Measurements from ENCODE around the gene PTPRCAP. TPM values are rescaled to one million over a fixed set of nuclear protein-coding genes. Genes with fewer than 3 reads are reported as not detected.

The PTPRCAP gene
- 0.29 and 1.3 TPM in 2 replicates for total RNA-seq

GRCh38 chr11:67437082-67437808 lies at the start of gene PTPRCAP:
Gene PTPRCAP, minus strand, starts transcription at chr11:67437682. Its CDS starts 63 bp downstream, at chr11:67437619.

GRCh38 chr11:67482827-67483798 lies 45.6 kb upstream of the PTPRCAP start, which contains the start of gene AIP:
Gene AIP, plus strand, starts transcription at chr11:67483026. Its CDS starts 133 bp downstream, at chr11:67483159.

GRCh38 chr11:67468759-67469507 lies 31.5 kb upstream of the PTPRCAP start, which contains the start of gene TMEM134:
Gene TMEM134, minus strand, starts transcription at chr11:67469251. Its CDS starts 59 bp downstream, at chr11:67469192.

GRCh38 chr11:67455054-67455453 lies 17.6 kb upstream of the PTPRCAP start, which contains the start of gene CABP4:
Gene CABP4, plus strand, starts transcription at chr11:67455354. Its CDS starts 70 bp downstream, at chr11:67455424.

GRCh38 chr11:67452141-67452952 lies 14.9 kb upstream of the PTPRCAP start, which contains the start of gene GPR152:
Gene GPR152, minus strand, starts transcription at chr11:67452729. Its CDS starts 5 bp downstream, at chr11:67452724.

GRCh38 chr11:67428052-67429001 lies 9.2 kb downstream of the PTPRCAP start, which contains the start of gene RPS6KB2:
Gene RPS6KB2, plus strand, starts transcription at chr11:67428494. Its CDS starts 52 bp downstream, at chr11:67428546.

GRCh38 chr11:67415501-67416304 lies 21.8 kb downstream of the PTPRCAP start, which contains the start of gene CARNS1:
Gene CARNS1, plus strand, starts transcription at chr11:67415678. Its CDS starts 522 bp downstream, at chr11:67416200.

GRCh38 chr11:67401495-67402191 lies 35.8 kb downstream of the PTPRCAP start, which contains the start of gene PPP1CA:
Gene PPP1CA, minus strand, starts transcription at chr11:67401858. Its CDS starts 76 bp downstream, at chr11:67401782.

GRCh38 chr11:67391304-67392182 lies 45.9 kb downstream of the PTPRCAP start, which contains the start of gene RAD9A:
Gene RAD9A, plus strand, starts transcription at chr11:67391986. Its CDS starts 59 bp downstream, at chr11:67392045.

Small RNA genes within 50 kb of the gene (small RNA-seq; reads per million reads assigned to genes)
- gene RNU6-1238P (ENCODE audit: low replicate concordance): not detected

Other genes starting within 250 kb of the PTPRCAP start
- gene GRK2, start 171.2 kb downstream of the PTPRCAP start, total RNA-seq: 26.3 and 47.2 TPM in 2 replicates
- 30.2 and 40.7 TPM in 2 replicates for gene ANKRD13D, start 148.4 kb downstream of the PTPRCAP start, total RNA-seq
- gene SSH3, start 134.2 kb downstream of the PTPRCAP start, total RNA-seq: 7.7 and 10.3 TPM in 2 replicates
- 73.3 and 120 TPM in 2 replicates for gene POLD4, start 84.1 kb downstream of the PTPRCAP start, total RNA-seq
- gene CLCF1, start 64.1 kb downstream of the PTPRCAP start, total RNA-seq: 5.2 and 5.5 TPM in 2 replicates
- gene RAD9A, start 45.7 kb downstream of the PTPRCAP start, total RNA-seq: 6.3 and 18.8 TPM in 2 replicates
- gene PPP1CA, start 35.8 kb downstream of the PTPRCAP start, total RNA-seq: 293 and 375 TPM in 2 replicates
- not detected in 2 replicates for gene TBC1D10C, start 33.6 kb downstream of the PTPRCAP start, total RNA-seq
- under 0.01 and 0.22 TPM in 2 replicates for gene CARNS1, start 22.0 kb downstream of the PTPRCAP start, total RNA-seq
- 59.7 and 71.3 TPM in 2 replicates for gene RPS6KB2, start 9.2 kb downstream of the PTPRCAP start, total RNA-seq
- gene CORO1B, start 5.8 kb upstream of the PTPRCAP start, total RNA-seq: 115 and 145 TPM in 2 replicates
- gene GPR152, start 15.0 kb upstream of the PTPRCAP start, total RNA-seq: not detected in 2 replicates
- gene CABP4, start 17.7 kb upstream of the PTPRCAP start, total RNA-seq: not detected in 2 replicates
- gene TMEM134, start 31.6 kb upstream of the PTPRCAP start, total RNA-seq: 12.2 and 44.2 TPM in 2 replicates
- gene AIP, start 45.3 kb upstream of the PTPRCAP start, total RNA-seq: 33.9 and 87.1 TPM in 2 replicates
- 31.3 and 33.5 TPM in 2 replicates for gene PITPNM1, start 67.7 kb upstream of the PTPRCAP start, total RNA-seq
- gene CDK2AP2, start 70.5 kb upstream of the PTPRCAP start, total RNA-seq: 27.1 and 67.6 TPM in 2 replicates
- not detected in 2 replicates for gene CABP2, start 85.8 kb upstream of the PTPRCAP start, total RNA-seq
- 489 and 520 TPM in 2 replicates for gene GSTP1, start 146.1 kb upstream of the PTPRCAP start, total RNA-seq
- gene NDUFV1, start 169.3 kb upstream of the PTPRCAP start, total RNA-seq: 154 and 199 TPM in 2 replicates
- 4.6 and 7.7 TPM in 2 replicates for gene NUDT8, start 192.3 kb upstream of the PTPRCAP start, total RNA-seq
- gene TBX10, start 202.1 kb upstream of the PTPRCAP start, total RNA-seq: not detected in 2 replicates
- not detected in 2 replicates for gene ACY3, start 213.0 kb upstream of the PTPRCAP start, total RNA-seq
- not detected in 2 replicates for gene ALDH3B2, start 236.9 kb upstream of the PTPRCAP start, total RNA-seq